Measurements from ENCODE around the gene TBX10. TPM values are rescaled to one million over a fixed set of nuclear protein-coding genes. Genes with fewer than 3 reads are reported as not detected.

The TBX10 gene
- total RNA-seq, 2 experiments from 2014 or later: 2.4 to 5.3 TPM

DNA sequence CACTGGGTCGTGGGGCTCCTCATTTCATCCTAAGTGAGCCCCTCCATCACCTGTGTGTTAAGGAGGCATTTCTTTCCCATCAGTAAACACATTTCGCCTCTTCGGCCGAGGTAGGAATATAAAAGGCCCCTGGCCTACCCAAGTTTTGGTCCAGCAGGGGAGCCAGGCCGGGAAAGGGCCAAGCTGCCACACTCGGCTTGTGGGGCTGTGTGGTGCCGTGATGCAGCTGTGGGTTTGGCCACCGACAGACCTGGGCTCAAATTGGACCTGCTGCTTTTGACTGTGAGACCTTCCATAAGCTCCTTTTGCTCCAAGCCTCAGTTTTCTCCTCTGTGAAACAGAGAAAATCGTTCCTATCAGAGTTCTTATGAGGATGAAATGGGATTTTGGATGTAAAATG lies 32.1 kb downstream of the TBX10 start:
- Histone ChIP-seq H3K4me3 (ENCODE audit: low read depth, low read length, poor library complexity, severe bottlenecking) (peak overlapping the region; percentile 98), H3K9me3 (ENCODE audit: low read length) (peaks cover 5% of the 10 kb centered on the region; the same call in 1 of the 2 replicates), H3K36me3 (ENCODE audit: insufficient read depth, low read length) (peaks cover 45% of the 10 kb centered on the region), H2AFZ (ENCODE audit: low read length) (no peak overlapping the region), H3K9me2 (ENCODE audit: insufficient read depth, low read length) (no peaks in the 10 kb centered on the region), H3K4me2 (ENCODE audit: low read length) (peak overlapping the region; percentile 99), H3K27ac (ENCODE audit: low read depth, low read length, poor library complexity, severe bottlenecking) (peak overlapping the region; percentile 41), H3K79me2 (ENCODE audit: insufficient read depth, low read depth, low read length) (peaks cover 17% of the 10 kb centered on the region), H4K20me1 (ENCODE audit: insufficient read depth, low read length) (no peaks in the 10 kb centered on the region; the same call in 1 of the 2 replicates), H3K4me1 (ENCODE audit: insufficient read depth, low read length, poor library complexity, severe bottlenecking) (peaks cover 21% of the 10 kb centered on the region)
- intact Hi-C loops (cut with micrococcal nuclease; ENCODE audit: unreplicated experiment): loop anchor here (2.0 kb wide), 1 partner anchor 25 kb away; the partner anchor contains the start of gene GSTP1
- BruUV-seq (replicated peaks): no TSS peak
- TF ChIP-seq, protein P1, sequence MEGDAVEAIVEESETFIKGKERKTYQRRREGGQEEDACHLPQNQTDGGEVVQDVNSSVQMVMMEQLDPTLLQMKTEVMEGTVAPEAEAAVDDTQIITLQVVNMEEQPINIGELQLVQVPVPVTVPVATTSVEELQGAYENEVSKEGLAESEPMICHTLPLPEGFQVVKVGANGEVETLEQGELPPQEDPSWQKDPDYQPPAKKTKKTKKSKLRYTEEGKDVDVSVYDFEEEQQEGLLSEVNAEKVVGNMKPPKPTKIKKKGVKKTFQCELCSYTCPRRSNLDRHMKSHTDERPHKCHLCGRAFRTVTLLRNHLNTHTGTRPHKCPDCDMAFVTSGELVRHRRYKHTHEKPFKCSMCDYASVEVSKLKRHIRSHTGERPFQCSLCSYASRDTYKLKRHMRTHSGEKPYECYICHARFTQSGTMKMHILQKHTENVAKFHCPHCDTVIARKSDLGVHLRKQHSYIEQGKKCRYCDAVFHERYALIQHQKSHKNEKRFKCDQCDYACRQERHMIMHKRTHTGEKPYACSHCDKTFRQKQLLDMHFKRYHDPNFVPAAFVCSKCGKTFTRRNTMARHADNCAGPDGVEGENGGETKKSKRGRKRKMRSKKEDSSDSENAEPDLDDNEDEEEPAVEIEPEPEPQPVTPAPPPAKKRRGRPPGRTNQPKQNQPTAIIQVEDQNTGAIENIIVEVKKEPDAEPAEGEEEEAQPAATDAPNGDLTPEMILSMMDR (conservative IDR thresholded peaks at IDR 0.05; ENCODE audit: low read length): no peak
- TF ChIP-seq EZH2phosphoT487 (IDR thresholded peaks at IDR 0.05; ENCODE audit: borderline replicate concordance, low read depth, low read length): no peak
- ChIA-PET POLR2A (interaction anchor here (1.0 kb wide), 1 partner anchor 9 kb away, joined by 3 read pairs; no protein-coding TSS in a partner anchor), CTCF (ENCODE audit: unreplicated experiment) (no interaction called here)
- no peak for DNase-seq (ENCODE audit: low spot score)

DNA sequence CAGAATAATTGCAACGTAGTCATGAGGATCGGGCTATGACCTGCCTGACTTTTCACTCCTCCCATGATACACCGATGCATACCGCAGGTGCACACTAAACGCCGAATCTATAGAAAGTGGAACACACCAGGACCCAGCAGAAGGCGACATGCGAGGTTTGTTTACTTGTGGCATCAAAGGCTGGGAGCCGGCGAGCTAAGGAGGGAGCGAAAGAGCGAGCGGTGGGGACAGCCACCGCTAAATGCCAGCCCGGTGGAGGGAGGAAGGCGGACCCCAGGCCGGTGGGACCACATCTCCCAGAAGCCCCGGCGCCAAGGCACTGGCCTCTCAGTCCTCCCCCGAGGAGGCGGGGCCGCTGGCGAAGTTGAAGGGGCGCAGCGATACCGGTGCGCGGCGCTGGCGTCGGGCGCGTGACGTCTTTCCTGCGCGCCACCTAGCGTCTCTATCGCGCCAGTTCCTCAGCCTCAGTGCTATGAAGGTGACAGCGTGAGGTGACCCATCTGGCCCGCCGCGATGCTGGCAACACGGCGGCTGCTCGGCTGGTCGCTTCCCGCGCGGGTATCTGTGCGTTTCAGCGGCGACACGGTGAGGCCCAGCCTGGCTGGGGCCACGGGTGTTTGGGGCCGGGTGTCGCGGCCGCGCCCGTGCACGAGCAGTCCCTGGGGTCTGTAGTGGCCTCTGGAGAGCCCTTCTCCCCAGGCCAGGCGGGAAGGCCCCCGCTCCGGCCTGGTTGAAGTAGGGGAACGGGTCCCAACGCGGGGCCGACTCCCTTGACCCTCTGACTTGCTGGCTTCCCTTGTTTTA lies 32.9 kb downstream of the TBX10 start, which contains the start of gene NDUFV1:
TSS of gene NDUFV1 (plus strand) at position 445 of the 804 bp plus-strand sequence. CDS start at position 514, 69 bp downstream.
- intact Hi-C loops (cut with micrococcal nuclease; ENCODE audit: unreplicated experiment): loop anchor here (1.0 to 2.0 kb wide), 2 partner anchors 18 to 24 kb away; partner anchors contain the start of gene GSTP1
- BruUV-seq (replicated peaks): no TSS peak
- Histone ChIP-seq H3K27ac (ENCODE audit: low read depth, low read length, poor library complexity, severe bottlenecking) (peak within 1 kb of the TSS; percentile 41), H3K9me2 (ENCODE audit: insufficient read depth, low read length) (no peaks in the 10 kb centered on the region), H3K4me1 (ENCODE audit: insufficient read depth, low read length, poor library complexity, severe bottlenecking) (peaks cover 23% of the 10 kb centered on the region), H3K36me3 (ENCODE audit: insufficient read depth, low read length) (peaks cover 37% of the 10 kb centered on the region), H4K20me1 (ENCODE audit: insufficient read depth, low read length) (no peaks in the 10 kb centered on the region; the same call in 1 of the 2 replicates), H3K9me3 (ENCODE audit: low read length) (peaks cover 8% of the 10 kb centered on the region; the same call in 1 of the 2 replicates), H2AFZ (ENCODE audit: low read length) (peak within 1 kb of the TSS; percentile 61), H3K4me3 (ENCODE audit: low read depth, low read length, poor library complexity, severe bottlenecking) (peak within 1 kb of the TSS; percentile 98), H3K4me2 (ENCODE audit: low read length) (peak within 1 kb of the TSS; percentile 99), H3K79me2 (ENCODE audit: insufficient read depth, low read depth, low read length) (peaks cover 17% of the 10 kb centered on the region)
- TF ChIP-seq EZH2phosphoT487 (IDR thresholded peaks at IDR 0.05; ENCODE audit: borderline replicate concordance, low read depth, low read length): no peak
- TF ChIP-seq, protein P1 (conservative IDR thresholded peaks at IDR 0.05; ENCODE audit: low read length): peak; percentile 61
- DNase-seq (ENCODE audit: low spot score): peak; percentile 98
- ChIA-PET POLR2A (no interaction called here), CTCF (ENCODE audit: unreplicated experiment) (no interaction called here)

All from OCI-LY7 (cell line).